Endothelial cell of umbilical vein (primary cell): ENCODE data around the gene SETD3.

Source experiments
- CTCF ChIP-seq, 2 donors: IDR thresholded peaks; 1 replicate in 1 of 2; 2 replicates in 1 of 2; pipeline ENCODE4 v1.5.1; 2011; ENCODE audit warnings: low read length in 2 of 2, mild to moderate bottlenecking in 2 of 2, moderate library complexity in 2 of 2, control low read depth in 1 of 2, inconsistent platforms in 1 of 2, low read depth in 1 of 2; ENCODE audit not compliant: insufficient read depth in 1 of 2; ENCODE audit errors: extremely low read depth in 1 of 2
- FOS ChIP-seq: IDR thresholded peaks from 2 replicates; pipeline ENCODE4 v1.6.1; 2011; ENCODE audit warnings: mild to moderate bottlenecking, low read length, moderate library complexity, borderline replicate concordance; ENCODE audit not compliant: insufficient read depth

GRCh38 chr14:99479160-99479905, 1.3 kb downstream of the SETD3 start:
- TF ChIP-seq CTCF (IDR thresholded peaks at IDR 0.05; ENCODE audit: extremely low read depth in 1 of 2, insufficient read depth in 1 of 2, low read depth in 1 of 2, low read length in 2 of 2): no peak
- TF ChIP-seq FOS: no peak
